SKM-1 treated with dmso at 0.1 percent for 144 hours (cell line): ENCODE data around the gene ZNF425.
"Not testable (repeated sequence)": the region's sequence is repeated elsewhere in the genome, so short reads cannot be mapped to it uniquely, and the experiment has no call there.

Source experiments
- DNase-seq: peaks from one replicate; lab custom pipeline; 2025; ENCODE audit not compliant: unreplicated experiment; lab: John Stamatoyannopoulos, UW

The ZNF425 gene

GRCh38 chr7:149075286-149075685 lies 50.8 kb downstream of the ZNF425 start:
- no peak for DNase-seq

GRCh38 chr7:149074116-149074885 lies 51.8 kb downstream of the ZNF425 start:
- DNase-seq: no peak

GRCh38 chr7:149072438-149072775 lies 53.7 kb downstream of the ZNF425 start:
- DNase-seq: no peak

GRCh38 chr7:149071641-149072437 lies 54.3 kb downstream of the ZNF425 start:
- DNase-seq: no peak

GRCh38 chr7:149071182-149071635 lies 54.9 kb downstream of the ZNF425 start:
- DNase-seq: no peak

GRCh38 chr7:149070372-149071125 lies 55.6 kb downstream of the ZNF425 start:
- no peak for DNase-seq

GRCh38 chr7:149067869-149068268 lies 58.3 kb downstream of the ZNF425 start:
- DNase-seq: no peak

GRCh38 chr7:149063476-149063875 lies 62.6 kb downstream of the ZNF425 start:
- DNase-seq: no peak

- DNase-seq: not testable (repeated sequence)
These were observed 63.8 kb downstream of the ZNF425 start for GRCh38 chr7:149062217-149062899.

GRCh38 chr7:149060156-149060555 lies 66.0 kb downstream of the ZNF425 start:
- DNase-seq: no peak

GRCh38 chr7:149053885-149054284 lies 72.2 kb downstream of the ZNF425 start:
- no peak for DNase-seq

GRCh38 chr7:149053384-149053783 lies 72.7 kb downstream of the ZNF425 start:
- DNase-seq: no peak
